Hypothalamus (tissue), 51 donors: ENCODE measurements around the gene CHRNA4.
"Not testable (repeated sequence)": the region's sequence is repeated elsewhere in the genome, so short reads cannot be mapped to it uniquely, and the experiment has no call there.

ENCODE experiments used
- DNase-seq, 51 donors: peaks; one replicate each; lab custom pipeline; 2025; lab: John Stamatoyannopoulos, UW

Gene CHRNA4

GRCh38 chr20:63379872-63380271 is 18.7 kb upstream of the CHRNA4 start:
- not testable (repeated sequence) for DNase-seq

GRCh38 chr20:63379296-63379695 is 18.1 kb upstream of the CHRNA4 start:
- no peak for DNase-seq

GRCh38 chr20:63378626-63379025 is 17.5 kb upstream of the CHRNA4 start:
- DNase-seq: no peak

- no peak for DNase-seq
Measured at GRCh38 chr20:63377951-63378381, 16.8 kb upstream of the CHRNA4 start.

GRCh38 chr20:63377256-63377941 is 16.2 kb upstream of the CHRNA4 start:
- peak in 1 of 51 donors; percentile 13 for DNase-seq

- DNase-seq: no peak
Measured at GRCh38 chr20:63376283-63377250, 15.4 kb upstream of the CHRNA4 start.

- DNase-seq: no peak
Measured at GRCh38 chr20:63375438-63375837, 14.3 kb upstream of the CHRNA4 start.

- no peak for DNase-seq
Measured at GRCh38 chr20:63374504-63374903, 13.4 kb upstream of the CHRNA4 start.

GRCh38 chr20:63373996-63374395 is 12.8 kb upstream of the CHRNA4 start:
- DNase-seq: no peak

GRCh38 chr20:63372971-63373885 is 12.1 kb upstream of the CHRNA4 start:
- no peak for DNase-seq

- DNase-seq: peak in 2 of 51 donors; percentile 20 to 35
Measured at GRCh38 chr20:63371291-63371865, 10.2 kb upstream of the CHRNA4 start.

- peak in 1 of 51 donors; percentile 25 for DNase-seq
Measured at GRCh38 chr20:63370618-63371187, 9.6 kb upstream of the CHRNA4 start.

- no peak for DNase-seq
Measured at GRCh38 chr20:63369724-63370617, 8.8 kb upstream of the CHRNA4 start.

GRCh38 chr20:63369024-63369530 is 7.9 kb upstream of the CHRNA4 start:
- DNase-seq: no peak

- DNase-seq: no peak
Measured at GRCh38 chr20:63368151-63368550, 7.0 kb upstream of the CHRNA4 start.

GRCh38 chr20:63367446-63368055 is 6.4 kb upstream of the CHRNA4 start:
- DNase-seq: no peak

- no peak for DNase-seq
Measured at GRCh38 chr20:63366390-63367365, 5.5 kb upstream of the CHRNA4 start.
